PC-3 (cell line): Measurements from ENCODE around the gene GNG11. TPM values are rescaled to one million over a fixed set of nuclear protein-coding genes. Genes with fewer than 3 reads are reported as not detected.
A peak's percentile ranks its signal among the peaks of the same experiment; 100 is the strongest.
"Not testable (repeated sequence)": the region's sequence is repeated elsewhere in the genome, so short reads cannot be mapped to it uniquely, and the experiment has no call there.

Experiments
- ATAC-seq: fragments of 200-7000 bp; cut with Tn5 transposase; 2 replicates; pipeline ENCODE4 v1.9.1; 2020; ENCODE audit warnings: mild to moderate bottlenecking, moderate library complexity
- BruUV-seq: library from RNA; stranded (reverse); fragments of 400-500 nt; replicated peaks from 2 replicates; lab custom pipeline; 2021; lab: Mats Ljungman, UMichigan
- CTCF ChIA-PET: fragments of 300-600 bp; sonication (Branson Sonifier 250); formaldehyde crosslinking; loops from one replicate; lab custom pipeline; 2022; ENCODE audit warnings: antibody characterized with exemption; lab: Charles Lee
- POLR2A ChIA-PET: fragments of 300-600 bp; sonication (Branson Sonifier 250); formaldehyde crosslinking; loops from one replicate; lab custom pipeline; 2022; ENCODE audit warnings: antibody characterized with exemption; ENCODE audit not compliant: unreplicated experiment; lab: Charles Lee
- DNase-seq: peaks from one replicate; pipeline ENCODE4 v3.0.0-alpha.2; 2015
- H2AFZ ChIP-seq: fragments of 300-600 bp; sonication (generic); 2 replicates; pipeline ENCODE4 v1.6.0; 2016; ENCODE audit warnings: antibody characterized with exemption, low read length
- H3F3A ChIP-seq: fragments of 300-600 bp; sonication (generic); one replicate; pipeline ENCODE4 v1.6.0; 2017; ENCODE audit warnings: antibody characterized with exemption, low read length, control low read depth, mild to moderate bottlenecking; ENCODE audit not compliant: unreplicated experiment
- H3K27ac ChIP-seq: fragments of 300-600 bp; sonication (generic); 2 replicates; pipeline ENCODE4 v1.5.1; 2016; ENCODE audit warnings: mild to moderate bottlenecking, low read length
- H3K27me3 ChIP-seq: fragments of 300-600 bp; sonication (generic); 2 replicates; pipeline ENCODE4 v1.6.1; 2016; ENCODE audit warnings: low read length, mixed read lengths
- H3K36me3 ChIP-seq: fragments of 300-600 bp; sonication (generic); 2 replicates; pipeline ENCODE4 v1.6.1; 2016; ENCODE audit warnings: low read depth, mixed run types, low read length, mixed read lengths
- H3K4me1 ChIP-seq: fragments of 300-600 bp; sonication (generic); 2 replicates; pipeline ENCODE4 v1.5.1; 2016; ENCODE audit warnings: low read length; ENCODE audit not compliant: insufficient read depth
- H3K4me2 ChIP-seq: fragments of 300-600 bp; sonication (generic); 2 replicates; pipeline ENCODE4 v1.6.0; 2016; ENCODE audit warnings: low read length
- H3K4me3 ChIP-seq: fragments of 300-600 bp; sonication (generic); 2 replicates; pipeline ENCODE4 v1.5.1; 2016; ENCODE audit warnings: mild to moderate bottlenecking, low read length, mixed read lengths
- H3K79me2 ChIP-seq: fragments of 300-600 bp; sonication (generic); 2 replicates; pipeline ENCODE4 v1.6.1; 2017; ENCODE audit warnings: low read length, mixed read lengths
- H3K9ac ChIP-seq: fragments of 300-600 bp; sonication (generic); 2 replicates; pipeline ENCODE4 v1.6.0; 2016; ENCODE audit warnings: mild to moderate bottlenecking, low read length
- H3K9me2 ChIP-seq: fragments of 300-600 bp; sonication (generic); replicated peaks from 2 replicates; pipeline ENCODE4 v1.6.1; 2016; ENCODE audit warnings: mixed run types, low read length, mixed read lengths
- H3K9me3 ChIP-seq: fragments of 300-600 bp; sonication (generic); 2 replicates; pipeline ENCODE4 v1.6.1; 2016; ENCODE audit warnings: low read length, mixed read lengths
- H4K20me1 ChIP-seq: fragments of 300-600 bp; sonication (generic); 2 replicates; pipeline ENCODE4 v1.6.1; 2016; ENCODE audit warnings: low read length, mixed read lengths
- CTCF ChIP-seq: fragments of 300-600 bp; sonication (generic); conservative IDR thresholded peaks from 2 replicates; pipeline ENCODE4 v1.5.1; 2017; ENCODE audit warnings: antibody characterized with exemption, low read depth, mild to moderate bottlenecking, low read length
- EZH2 ChIP-seq: fragments of 300-600 bp; sonication (generic); IDR thresholded peaks from one replicate; pipeline ENCODE4 v1.6.1; 2017; ENCODE audit warnings: antibody characterized with exemption, mild to moderate bottlenecking, low read length; ENCODE audit not compliant: unreplicated experiment
- EZH2phosphoT487 ChIP-seq: fragments of 300-600 bp; sonication (generic); IDR thresholded peaks from 2 replicates; pipeline ENCODE4 v1.6.1; 2018; ENCODE audit warnings: mild to moderate bottlenecking, antibody characterized with exemption, low read length, borderline replicate concordance
- intact Hi-C: fragments of 100-400 bp; cut with micrococcal nuclease; formaldehyde crosslinking; loops from 2 replicates; pipeline ENCODE4 v1.9.0; 2023
- total RNA-seq: library from RNA; depleted of rRNA; stranded (reverse); fragments of >200 nt; gene quantifications from 2 replicates; pipeline ENCODE4 v1.2.3, GENCODE V29; 2014

GNG11 gene
- total RNA-seq, 1 experiment from 2014 or later = 3.0 TPM

GRCh38 chr7:93910076-93910994 lies 11.2 kb upstream of the GNG11 start:
- H3K27me3 ChIP-seq = peaks cover 4% of the 10 kb centered on the region; the same call in 1 of the 2 replicates
- peak; percentile 31 for DNase-seq
- no peak overlapping the region for H2AFZ ChIP-seq
- intact Hi-C loops = loop anchor here (2.0 kb wide), 1 partner anchor 20 kb away; the partner anchor contains the start of gene TFPI2
- no peaks in the 10 kb centered on the region for H3K36me3 ChIP-seq
- no peaks in the 10 kb centered on the region for H4K20me1 ChIP-seq
- no TSS peak for BruUV-seq
- H3F3A ChIP-seq = no peaks in the 10 kb centered on the region
- H3K4me2 ChIP-seq = no peak overlapping the region
- peak; percentile 53 for ATAC-seq
- TF ChIP-seq CTCF (no peak), EZH2phosphoT487 (no peak), EZH2 (no peak)
- POLR2A ChIA-PET = no interaction called here
- H3K4me1 ChIP-seq = peaks cover 13% of the 10 kb centered on the region
- H3K9me3 ChIP-seq = no peaks in the 10 kb centered on the region
- H3K79me2 ChIP-seq = no peaks in the 10 kb centered on the region
- CTCF ChIA-PET = interaction anchor here (0.6 kb wide), 1 partner anchor 21 kb away, joined by 4 read pairs; no protein-coding TSS in a partner anchor
- no peak overlapping the region for H3K4me3 ChIP-seq
- H3K9me2 ChIP-seq = no peaks in the 10 kb centered on the region
- no peak overlapping the region for H3K27ac ChIP-seq
- H3K9ac ChIP-seq = no peak overlapping the region

DNA sequence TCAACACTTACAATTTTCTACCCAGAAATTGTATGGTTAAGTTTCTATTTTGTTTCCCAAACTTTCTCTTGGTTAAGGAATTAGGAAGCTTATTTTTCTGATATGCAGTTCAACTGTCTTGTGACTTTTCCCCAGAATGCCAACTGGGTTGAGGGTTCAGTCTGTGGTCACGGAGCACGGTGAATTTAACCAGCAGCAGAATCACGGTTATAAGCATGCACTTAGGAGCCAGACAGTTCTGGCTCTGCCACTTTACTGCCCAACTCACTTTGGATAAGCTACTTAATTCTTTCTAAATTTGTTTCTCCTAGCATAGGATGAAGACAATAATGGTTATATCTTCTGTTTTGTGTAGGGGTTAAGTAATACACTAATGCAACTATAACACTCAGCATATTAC lies 10.3 kb upstream of the GNG11 start:
- H3F3A ChIP-seq, CTCF ChIA-PET, H3K27me3 ChIP-seq, ATAC-seq, H3K9me3 ChIP-seq, H3K9me2 ChIP-seq, POLR2A ChIA-PET, H4K20me1 ChIP-seq, H3K4me3 ChIP-seq, H2AFZ ChIP-seq, H3K9ac ChIP-seq, H3K79me2 ChIP-seq, H3K36me3 ChIP-seq, DNase-seq, H3K4me2 ChIP-seq, BruUV-seq, H3K27ac ChIP-seq: not testable (repeated sequence)
- H3K4me1 ChIP-seq = peaks cover 13% of the 10 kb centered on the region
- intact Hi-C loops = loop anchor here (2.0 kb wide), 1 partner anchor 20 kb away; the partner anchor contains the start of gene TFPI2

- peak; percentile 27; the same call in 1 of the 2 replicates for ATAC-seq
- intact Hi-C loops = loop anchor here (2.0 kb wide), 1 partner anchor 21 kb away; the partner anchor contains the start of gene TFPI2
- H3K4me2 ChIP-seq, H3K79me2 ChIP-seq, H3F3A ChIP-seq, H3K9me2 ChIP-seq, H3K27ac ChIP-seq, CTCF ChIA-PET, H3K4me3 ChIP-seq, H3K9ac ChIP-seq, H3K9me3 ChIP-seq, H3K27me3 ChIP-seq, H3K36me3 ChIP-seq, BruUV-seq, H4K20me1 ChIP-seq, H2AFZ ChIP-seq, POLR2A ChIA-PET: not testable (repeated sequence)
- peaks cover 13% of the 10 kb centered on the region for H3K4me1 ChIP-seq
- peak; percentile 27 for DNase-seq
Observed at GRCh38 chr7:93911661-93912060, 9.9 kb upstream of the GNG11 start.
